Measurements from ENCODE around the gene TMEM238. TPM values are rescaled to one million over a fixed set of nuclear protein-coding genes. Genes with fewer than 3 reads are reported as not detected.

The TMEM238 gene
- total and polyA plus RNA-seq, 10 donors: 0.17 to 8.8 (median 4.9) TPM; not detected in 1

DNA sequence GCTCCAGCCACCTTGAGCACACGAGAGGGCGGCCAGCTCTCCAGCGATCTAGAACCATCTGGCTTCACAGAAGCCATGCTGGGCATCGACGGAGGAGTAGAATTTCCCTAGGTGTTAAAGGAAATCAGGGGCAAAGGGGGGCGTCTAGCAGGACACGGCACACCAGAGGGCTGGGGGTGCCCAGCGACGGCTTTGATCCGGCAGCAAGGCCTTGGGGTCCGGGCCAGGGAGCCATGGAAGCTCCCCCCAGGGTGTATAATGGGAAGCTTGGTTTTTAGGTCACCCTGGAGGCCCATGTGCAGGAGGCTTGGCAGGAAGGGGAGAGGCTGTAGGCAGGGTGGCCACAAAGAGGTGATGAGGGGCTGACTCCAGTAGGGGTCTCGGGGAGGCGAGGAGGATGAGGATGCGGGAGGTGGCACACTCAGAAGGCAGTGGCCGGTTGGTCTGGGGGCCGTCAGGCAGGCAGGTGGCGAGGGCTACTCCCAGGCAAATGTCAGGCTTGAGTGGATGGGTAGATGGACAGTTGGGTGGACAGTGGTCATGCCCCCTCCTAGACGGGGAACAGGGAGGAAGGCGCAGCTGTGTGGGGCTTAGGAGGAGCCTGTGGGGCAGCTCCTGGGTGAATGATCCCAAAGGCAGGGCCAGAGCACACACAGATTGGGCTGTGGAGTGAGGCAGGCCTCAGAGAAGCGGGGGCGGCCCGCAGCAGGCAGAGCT is 38.8 kb downstream of the TMEM238 start:
- peaks cover 0 to 13% (median 0%) of the 10 kb centered on the region in 7 donors for H3K27me3 ChIP-seq (replicated peaks in 1 of 7)
- DNase-seq: no peak
- TF ChIP-seq POLR2A (IDR thresholded peaks at IDR 0.05) (no peak), POLR2AphosphoS5 (IDR thresholded peaks at IDR 0.05) (no peak)
- TF ChIP-seq, protein P1, sequence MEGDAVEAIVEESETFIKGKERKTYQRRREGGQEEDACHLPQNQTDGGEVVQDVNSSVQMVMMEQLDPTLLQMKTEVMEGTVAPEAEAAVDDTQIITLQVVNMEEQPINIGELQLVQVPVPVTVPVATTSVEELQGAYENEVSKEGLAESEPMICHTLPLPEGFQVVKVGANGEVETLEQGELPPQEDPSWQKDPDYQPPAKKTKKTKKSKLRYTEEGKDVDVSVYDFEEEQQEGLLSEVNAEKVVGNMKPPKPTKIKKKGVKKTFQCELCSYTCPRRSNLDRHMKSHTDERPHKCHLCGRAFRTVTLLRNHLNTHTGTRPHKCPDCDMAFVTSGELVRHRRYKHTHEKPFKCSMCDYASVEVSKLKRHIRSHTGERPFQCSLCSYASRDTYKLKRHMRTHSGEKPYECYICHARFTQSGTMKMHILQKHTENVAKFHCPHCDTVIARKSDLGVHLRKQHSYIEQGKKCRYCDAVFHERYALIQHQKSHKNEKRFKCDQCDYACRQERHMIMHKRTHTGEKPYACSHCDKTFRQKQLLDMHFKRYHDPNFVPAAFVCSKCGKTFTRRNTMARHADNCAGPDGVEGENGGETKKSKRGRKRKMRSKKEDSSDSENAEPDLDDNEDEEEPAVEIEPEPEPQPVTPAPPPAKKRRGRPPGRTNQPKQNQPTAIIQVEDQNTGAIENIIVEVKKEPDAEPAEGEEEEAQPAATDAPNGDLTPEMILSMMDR (IDR thresholded peaks at IDR 0.05 in 8 of 11, conservative IDR thresholded peaks at IDR 0.05 in 3 of 11): no peak

DNA sequence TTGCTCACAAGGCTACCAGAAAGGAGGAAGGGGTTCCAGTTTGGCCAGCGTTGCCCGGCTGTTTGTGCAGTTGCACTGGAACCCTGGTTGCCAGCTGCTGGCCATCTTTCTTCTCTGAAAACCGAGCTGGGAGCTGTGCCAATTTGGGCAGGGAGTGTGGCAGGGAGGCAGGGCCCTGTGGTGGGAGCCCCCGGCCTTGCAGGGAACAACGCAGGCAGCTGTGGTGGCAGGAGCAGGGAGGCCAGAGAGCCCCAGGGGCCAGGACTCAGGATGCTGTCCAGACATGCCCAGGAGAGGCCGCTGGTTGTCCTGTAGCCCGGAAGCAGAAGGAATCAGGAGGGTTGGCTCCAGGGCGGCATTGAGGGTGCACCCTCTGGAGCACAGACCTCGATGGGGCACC is 39.6 kb downstream of the TMEM238 start:
- Histone ChIP-seq H3K27ac (no peak overlapping the region), H3K9me3 (no peaks in the 10 kb centered on the region), H3K36me3 (peaks cover 0 to 66% (median 10%) of the 10 kb centered on the region in 6 donors), H3K4me1 (peaks cover 8 to 25% (median 17%) of the 10 kb centered on the region in 6 donors), H3K4me3 (no peak overlapping the region), H3K27me3 (replicated peaks in 1 of 7) (peaks cover 0 to 11% (median 0%) of the 10 kb centered on the region in 7 donors)
- TF ChIP-seq POLR2AphosphoS5 (IDR thresholded peaks at IDR 0.05): no peak
- TF ChIP-seq POLR2A (IDR thresholded peaks at IDR 0.05): no peak
- TF ChIP-seq, protein P1 (IDR thresholded peaks at IDR 0.05 in 8 of 11, conservative IDR thresholded peaks at IDR 0.05 in 3 of 11): no peak
- DNase-seq: no peak
- 80 to 88% (median 86%) methylated on average over 9 of the region's 9 CpGs for WGBS, 5 donors
- intact Hi-C loops (cut with DNase I; ENCODE audit: low total_unique reads): no loop called here

More for the DNA sequence above, 38.8 kb downstream of the TMEM238 start:
- Histone ChIP-seq H3K4me3 (no peak overlapping the region), H3K4me1 (peaks cover 7 to 20% (median 14%) of the 10 kb centered on the region in 6 donors), H3K27ac (no peak overlapping the region), H3K36me3 (peaks cover 0 to 66% (median 10%) of the 10 kb centered on the region in 6 donors), H3K9me3 (no peaks in the 10 kb centered on the region)
- WGBS, 5 donors: 90 to 92% (median 91%) methylated on average over 19 to 22 of the region's 22 CpGs
- intact Hi-C loops (cut with DNase I; ENCODE audit: low total_unique reads): no loop called here

DNA sequence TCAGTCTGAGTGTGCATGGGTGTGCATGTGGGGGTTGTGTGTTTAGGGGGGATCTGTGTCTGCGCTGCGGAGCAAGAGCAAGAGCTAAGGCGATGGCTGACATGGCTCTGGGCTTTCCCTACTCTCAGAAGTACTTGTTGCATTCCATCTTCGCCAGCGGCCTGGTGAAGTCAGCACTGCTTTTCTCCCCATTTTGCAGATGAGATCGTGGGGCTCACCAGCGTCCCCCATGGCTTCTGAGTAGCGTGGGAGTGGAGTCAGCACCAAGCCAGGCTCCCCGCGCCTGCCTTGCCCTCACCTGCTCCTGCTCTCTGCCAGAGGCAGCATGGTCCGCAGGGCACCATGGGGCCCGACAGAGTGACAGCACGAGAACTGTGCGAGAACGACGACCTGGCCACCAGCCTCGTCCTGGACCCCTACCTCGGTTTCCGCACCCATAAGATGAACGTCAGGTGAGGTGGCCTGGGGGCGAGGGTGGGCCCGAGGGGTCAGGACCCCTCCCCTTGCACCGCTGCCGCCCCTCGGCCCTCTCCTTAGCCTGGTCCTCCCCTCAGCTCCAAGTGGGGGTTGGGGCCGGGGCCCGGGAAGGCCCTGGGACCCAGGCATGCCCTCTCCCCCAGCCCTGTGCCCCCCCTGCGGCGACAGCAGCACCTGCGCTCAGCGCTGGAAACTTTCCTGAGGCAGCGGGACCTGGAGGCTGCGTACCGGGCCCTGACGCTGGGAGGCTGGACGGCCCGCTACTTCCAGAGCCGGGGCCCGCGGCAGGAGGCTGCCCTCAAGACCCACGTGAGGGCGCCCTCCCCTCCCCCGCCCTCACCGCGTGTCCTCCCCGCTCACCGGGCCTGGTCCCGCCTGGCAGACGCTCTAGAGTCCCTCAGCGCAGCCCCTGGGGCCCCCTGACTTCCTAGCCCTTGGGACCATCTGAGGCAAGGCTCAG is 42.2 kb downstream of the TMEM238 start:
- TF ChIP-seq, protein P1 (IDR thresholded peaks at IDR 0.05 in 8 of 11, conservative IDR thresholded peaks at IDR 0.05 in 3 of 11): no peak
- TF ChIP-seq POLR2AphosphoS5 (IDR thresholded peaks at IDR 0.05): no peak
- TF ChIP-seq POLR2A (IDR thresholded peaks at IDR 0.05): no peak
- 88 to 93% (median 91%) methylated on average over 22 to 50 of the region's 50 CpGs for WGBS, 5 donors
- Histone ChIP-seq H3K27me3 (replicated peaks in 1 of 7) (peaks cover 0 to 21% (median 0%) of the 10 kb centered on the region in 7 donors), H3K27ac (no peak overlapping the region), H3K36me3 (peaks cover 0 to 50% (median 8%) of the 10 kb centered on the region in 6 donors), H3K4me1 (peaks cover 10 to 35% (median 22%) of the 10 kb centered on the region in 6 donors), H3K4me3 (peak overlapping the region in 1 of 8 donors; percentile 75), H3K9me3 (no peaks in the 10 kb centered on the region)
- no peak for DNase-seq
- intact Hi-C loops (cut with DNase I; ENCODE audit: low total_unique reads): no loop called here

All from spleen (tissue), 11 donors.